Measurements from ENCODE around the gene SLC35F3. TPM values are rescaled to one million over a fixed set of nuclear protein-coding genes. Genes with fewer than 3 reads are reported as not detected.
"Not testable (repeated sequence)": the region's sequence is repeated elsewhere in the genome, so short reads cannot be mapped to it uniquely, and the experiment has no call there.

SLC35F3 gene
- total RNA-seq, 2 donors from 2014 or later, result not detected

- DNase-seq (ENCODE audit: low spot score), result no peak
- intact Hi-C loops (cut with DNase I), result no loop called here
Observed at GRCh38 chr1:234154320-234155251, 250.1 kb downstream of the SLC35F3 start.

GRCh38 chr1:234162661-234163060, 258.2 kb downstream of the SLC35F3 start:
- no peak for DNase-seq (ENCODE audit: low spot score)
- intact Hi-C loops (cut with DNase I), result no loop called here

- no peak for DNase-seq (ENCODE audit: low spot score)
- intact Hi-C loops (cut with DNase I), result no loop called here
Observed at GRCh38 chr1:234163267-234163919, 258.9 kb downstream of the SLC35F3 start.

- intact Hi-C loops (cut with DNase I), result no loop called here
- DNase-seq (ENCODE audit: low spot score), result no peak
Observed at GRCh38 chr1:234164098-234164709, 259.7 kb downstream of the SLC35F3 start.

- DNase-seq (ENCODE audit: low spot score), result no peak
- intact Hi-C loops (cut with DNase I), result no loop called here
Observed at GRCh38 chr1:234168061-234168724, 263.7 kb downstream of the SLC35F3 start.

- no peak for DNase-seq (ENCODE audit: low spot score)
- intact Hi-C loops (cut with DNase I), result no loop called here
Observed at GRCh38 chr1:234169161-234169849, 264.8 kb downstream of the SLC35F3 start.

GRCh38 chr1:234170067-234170466, 265.6 kb downstream of the SLC35F3 start:
- intact Hi-C loops (cut with DNase I), result no loop called here
- DNase-seq (ENCODE audit: low spot score), result no peak

- intact Hi-C loops (cut with DNase I), result no loop called here
- DNase-seq (ENCODE audit: low spot score), result peak; percentile 11
Observed at GRCh38 chr1:234170622-234171021, 266.1 kb downstream of the SLC35F3 start.

GRCh38 chr1:234173968-234174367, 269.5 kb downstream of the SLC35F3 start:
- no peak for DNase-seq (ENCODE audit: low spot score)
- intact Hi-C loops (cut with DNase I), result no loop called here

- DNase-seq (ENCODE audit: low spot score), result no peak
- intact Hi-C loops (cut with DNase I), result no loop called here
Observed at GRCh38 chr1:234175363-234175762, 270.9 kb downstream of the SLC35F3 start.

GRCh38 chr1:234176000-234176399, 271.5 kb downstream of the SLC35F3 start:
- peak; percentile 17 for DNase-seq (ENCODE audit: low spot score)
- intact Hi-C loops (cut with DNase I), result no loop called here

- intact Hi-C loops (cut with DNase I), result not testable (repeated sequence)
Observed at GRCh38 chr1:234176847-234177246, 272.4 kb downstream of the SLC35F3 start.

GRCh38 chr1:234185438-234185837, 281.0 kb downstream of the SLC35F3 start:
- intact Hi-C loops (cut with DNase I), result no loop called here
- DNase-seq (ENCODE audit: low spot score), result no peak

More at GRCh38 chr1:234176847-234177246, 272.4 kb downstream of the SLC35F3 start:
- not testable (repeated sequence) for DNase-seq (ENCODE audit: low spot score)

GRCh38 chr1:234186037-234186688, 281.7 kb downstream of the SLC35F3 start:
- DNase-seq (ENCODE audit: low spot score), result no peak
- intact Hi-C loops (cut with DNase I), result no loop called here

- DNase-seq (ENCODE audit: low spot score), result no peak
- intact Hi-C loops (cut with DNase I), result no loop called here
Observed at GRCh38 chr1:234188454-234188792, 283.9 kb downstream of the SLC35F3 start.

GRCh38 chr1:234197839-234198238, 293.4 kb downstream of the SLC35F3 start:
- intact Hi-C loops (cut with DNase I), result no loop called here
- no peak for DNase-seq (ENCODE audit: low spot score)

GRCh38 chr1:234199476-234200127, 295.1 kb downstream of the SLC35F3 start:
- DNase-seq (ENCODE audit: low spot score), result no peak
- intact Hi-C loops (cut with DNase I), result no loop called here

- DNase-seq (ENCODE audit: low spot score), result no peak
Observed at GRCh38 chr1:234200566-234200965, 296.1 kb downstream of the SLC35F3 start.

More at GRCh38 chr1:234200566-234200965, 296.1 kb downstream of the SLC35F3 start:
- intact Hi-C loops (cut with DNase I), result no loop called here
